GM12872 (cell line): ENCODE data around the gene RIN3.

Source experiments
- CTCF ChIP-seq: IDR thresholded peaks from 3 replicates; pipeline ENCODE4 v1.5.1; 2011; ENCODE audit warnings: low read depth, mild to moderate bottlenecking, low read length, moderate library complexity; ENCODE audit not compliant: insufficient read depth

Gene RIN3

DNA sequence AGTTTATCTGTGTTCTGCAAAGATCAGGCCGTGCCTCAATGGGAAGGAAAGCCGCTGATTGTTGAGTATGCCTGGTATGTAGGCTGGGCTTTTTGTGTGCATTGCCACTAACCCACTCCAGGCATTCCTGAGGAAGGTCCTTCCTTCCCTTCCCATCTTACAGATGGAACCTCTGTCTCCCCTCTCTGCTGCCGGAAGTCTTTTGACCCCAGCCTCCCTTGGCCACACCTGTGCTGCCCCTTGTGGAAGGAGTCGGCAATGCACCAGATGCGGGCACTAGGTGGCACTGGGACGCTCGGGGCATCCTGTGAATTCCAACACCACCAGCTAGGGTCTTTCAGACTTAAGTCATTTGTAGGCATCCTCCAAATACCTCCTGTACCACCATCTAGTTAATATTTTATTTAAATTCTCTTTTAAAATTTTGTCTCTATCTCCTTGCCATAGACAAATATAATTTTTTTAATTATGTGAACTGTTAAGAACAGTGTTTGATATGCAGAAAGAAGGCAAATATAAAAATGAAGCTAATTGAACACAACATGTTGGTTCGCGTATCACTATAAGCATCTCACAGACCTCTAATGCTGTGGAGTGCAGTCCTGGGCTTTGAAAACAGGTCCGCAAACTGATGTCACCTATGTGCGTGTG is 99.6 kb downstream of the RIN3 start:
- peak; percentile 94 for TF ChIP-seq CTCF

DNA sequence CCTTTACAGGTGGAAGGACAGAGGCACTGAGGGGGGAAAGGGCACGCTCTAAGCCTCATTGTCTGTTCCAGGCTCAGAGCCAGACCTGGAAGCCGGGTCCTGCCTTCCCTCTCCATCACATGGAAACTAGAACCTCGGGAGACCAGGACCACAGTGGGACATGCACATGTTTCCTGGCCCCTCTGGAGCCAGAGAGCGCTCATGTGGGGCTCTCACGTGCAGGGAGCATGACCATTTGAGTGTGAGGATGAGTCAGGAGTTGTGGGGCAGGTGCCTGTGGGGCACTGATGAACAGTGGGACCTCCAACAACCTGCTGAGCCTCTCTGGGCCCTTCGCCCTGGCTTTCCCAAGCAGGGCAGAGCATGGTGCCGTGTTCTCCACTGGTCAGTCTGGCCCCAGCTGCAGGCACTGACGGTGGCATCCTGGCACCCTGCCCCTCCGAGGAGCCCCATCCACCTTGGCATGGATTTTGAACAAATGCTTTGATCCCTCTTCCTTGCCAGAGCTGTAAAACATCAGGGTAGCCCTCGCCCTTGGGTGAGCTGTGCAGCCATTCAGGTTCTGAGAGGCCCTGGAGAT is 100.2 kb downstream of the RIN3 start:
- TF ChIP-seq CTCF, result no peak

GRCh38 chr14:92615451-92615850 is 101.9 kb downstream of the RIN3 start:
- TF ChIP-seq CTCF, result no peak

DNA sequence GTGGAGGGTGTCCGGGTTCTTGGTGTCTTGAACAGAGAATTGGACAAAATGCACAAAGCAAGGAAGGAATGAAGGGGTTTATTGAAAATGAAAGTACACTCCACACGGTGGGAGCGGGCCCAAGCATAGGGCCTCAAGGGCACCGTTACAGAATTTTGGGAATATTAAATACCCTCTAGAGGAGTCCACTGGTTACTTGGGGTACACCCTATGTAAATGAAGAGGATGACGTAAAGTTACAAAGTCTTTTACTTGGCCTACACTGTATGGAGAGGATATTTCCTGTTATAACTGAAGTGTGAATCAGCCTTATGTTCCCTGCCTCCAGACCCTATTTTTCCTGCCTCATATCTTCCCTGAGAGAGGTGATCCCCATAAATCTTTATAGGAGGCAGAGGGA is 102.6 kb downstream of the RIN3 start:
- TF ChIP-seq CTCF, result no peak

- TF ChIP-seq CTCF, result no peak
Observed at GRCh38 chr14:92617581-92617980, 104.0 kb downstream of the RIN3 start.

DNA sequence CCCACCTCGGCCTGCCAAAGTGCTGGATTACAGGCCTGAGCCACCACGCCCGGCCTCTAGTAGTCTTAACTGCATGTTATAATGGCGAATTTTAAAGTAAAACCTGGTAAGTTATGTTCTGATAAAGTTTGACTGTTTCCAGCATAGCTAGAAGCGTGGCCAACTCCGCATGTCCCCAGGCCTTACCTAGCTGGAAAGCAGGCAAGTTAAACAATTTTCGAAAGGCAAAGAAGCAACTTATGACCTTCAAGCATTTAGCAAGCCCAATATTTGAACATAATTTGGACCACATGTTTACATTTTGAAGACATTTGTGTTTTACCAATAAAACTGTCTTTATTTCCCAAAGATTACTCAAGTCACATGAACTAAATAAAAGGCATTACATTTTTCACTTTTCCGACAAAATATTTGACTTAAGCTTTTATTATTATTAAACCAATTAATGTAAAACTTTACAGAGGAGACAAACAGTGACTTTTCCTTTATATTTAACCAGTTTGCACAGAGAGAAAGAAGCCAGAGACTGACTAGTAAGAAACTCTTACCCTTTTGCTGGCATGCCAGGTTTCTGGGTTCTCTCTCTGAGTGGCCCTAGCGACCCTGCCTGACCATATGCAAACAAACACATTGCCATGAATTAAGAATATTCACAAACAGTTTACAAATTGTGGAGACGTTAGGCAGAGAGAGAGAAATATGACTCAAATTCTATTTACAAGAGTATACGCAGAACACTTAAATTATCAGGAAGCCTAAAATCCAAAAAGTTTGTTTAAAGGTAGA is 106.3 kb downstream of the RIN3 start:
- no peak for TF ChIP-seq CTCF

- TF ChIP-seq CTCF, result no peak
Observed at GRCh38 chr14:92622311-92622710, 108.7 kb downstream of the RIN3 start.
